K562 (cell line): ENCODE data around the gene ZNF358. TPM values are rescaled to one million over a fixed set of nuclear protein-coding genes. Genes with fewer than 3 reads are reported as not detected.

Experiments
- CXXC5 ChIP-seq: fragments of 250-450 bp; sonication (Bioruptor Pico); IDR thresholded peaks from 2 replicates; pipeline ENCODE4 v1.8.0; 2022; ENCODE audit warnings: inconsistent platforms, mild to moderate bottlenecking, moderate library complexity
- E2F5 ChIP-seq: sonication (generic); formaldehyde crosslinking; IDR thresholded peaks from 2 replicates; pipeline ENCODE4 v1.8.0; 2022; ENCODE audit warnings: mild to moderate bottlenecking, missing genetic modification reagents
- HMGXB4 ChIP-seq: sonication (generic); formaldehyde crosslinking; IDR thresholded peaks from 2 replicates; pipeline ENCODE4 v1.8.1; 2023; ENCODE audit warnings: mild to moderate bottlenecking, missing genetic modification reagents
- JUNB ChIP-seq: fragments of 450-650 bp; formaldehyde crosslinking; conservative IDR thresholded peaks from 2 replicates; pipeline ENCODE4 v1.4.0; 2020; ENCODE audit warnings: mild to moderate bottlenecking
- KLF13 ChIP-seq: fragments of 450-650 bp; IDR thresholded peaks from 2 replicates; pipeline ENCODE4 v1.6.1; 2016; ENCODE audit warnings: missing genetic modification characterization, low read depth, mild to moderate bottlenecking, missing compliant biosample characterization, moderate library complexity, borderline replicate concordance
- MEIS2 ChIP-seq: fragments of 450-650 bp; IDR thresholded peaks from 2 replicates; pipeline ENCODE4 v1.6.1; 2014; ENCODE audit warnings: mild to moderate bottlenecking; ENCODE audit not compliant: partially characterized antibody
- NEUROD1 ChIP-seq: fragments of 150-350 bp; IDR thresholded peaks from 2 replicates; pipeline ENCODE4 v1.6.1; 2014; ENCODE audit warnings: borderline replicate concordance, low read length, low read depth; ENCODE audit not compliant: partially characterized antibody
- POLR2G ChIP-seq: fragments of 200-400 bp; formaldehyde crosslinking; IDR thresholded peaks from 2 replicates; pipeline ENCODE4 v1.6.1; 2017; ENCODE audit warnings: low read depth, mild to moderate bottlenecking, antibody characterized with exemption, low read length, moderate library complexity
- RB1 ChIP-seq: fragments of 450-650 bp; IDR thresholded peaks from 2 replicates; pipeline ENCODE4 v1.6.1; 2017; ENCODE audit warnings: low read depth, mild to moderate bottlenecking
- RBFOX2 ChIP-seq: fragments of 200-400 bp; formaldehyde crosslinking; IDR thresholded peaks from 2 replicates; pipeline ENCODE4 v1.6.1; 2017; ENCODE audit warnings: low read depth, mild to moderate bottlenecking, low read length, moderate library complexity
- RBM22 ChIP-seq: fragments of 200-400 bp; formaldehyde crosslinking; IDR thresholded peaks from 2 replicates; pipeline ENCODE4 v1.6.1; 2018; ENCODE audit warnings: low read length, low read depth; ENCODE audit not compliant: poor library complexity, severe bottlenecking
- SOX6 ChIP-seq: fragments of 450-650 bp; IDR thresholded peaks from 2 replicates; pipeline ENCODE4 v1.6.1; 2014; ENCODE audit warnings: mild to moderate bottlenecking
- SUPT5H ChIP-seq: fragments of 450-650 bp; IDR thresholded peaks from 2 replicates; pipeline ENCODE4 v1.6.1; 2016
- TEAD1 ChIP-seq, 2 experiments: fragments of 450-650 bp in 1 of 2; sonication (generic) in 1 of 2; formaldehyde crosslinking; IDR thresholded peaks; 2 replicates each; pipeline versions ENCODE4 v1.4.0 to v1.8.0; 2020 to 2022; ENCODE audit warnings: mild to moderate bottlenecking in 2 of 2, missing genetic modification reagents in 1 of 2
- VEZF1 ChIP-seq: fragments of 200-800 bp; sonication (Bioruptor generic); IDR thresholded peaks from 2 replicates; pipeline ENCODE4 v1.6.1; 2017; ENCODE audit warnings: missing genetic modification characterization, missing compliant biosample characterization
- polyA plus RNA-seq, 8 experiments: library from polyadenylated mRNA; depleted of rRNA in 4 of 8; stranded (reverse) in 5 of 8; unstranded in 3 of 8; fragments of >200 nt; fragmentation: Nextera tagmentation in 2 of 8; fragmentation: Illumina TruSeq in 1 of 8; extraction: Ambion mirVana in 2 of 8; extraction: Trizol in 1 of 8; gene quantifications; 2 replicates each; pipeline versions ENCODE4 v1.2.1 to v1.2.3, GENCODE V29; 2011 to 2014; ENCODE audit warnings: inconsistent platforms in 1 of 8, missing spikeins in 1 of 8
- total RNA-seq, 7 experiments: library from RNA; depleted of rRNA in 6 of 7; stranded (reverse); fragments of >200 nt in 6 of 7; fragmentation: Illumina TruSeq in 2 of 7; extraction: Trizol in 2 of 7; gene quantifications; 2 replicates each; pipeline versions ENCODE4 v1.2.1 to v1.2.3, GENCODE V29; 2011 to 2021; ENCODE audit warnings: low replicate concordance in 1 of 7
- TF ChIP-seq, protein P1 (sequence below): sonication (generic); formaldehyde crosslinking; IDR thresholded peaks from 2 replicates; pipeline ENCODE4 v1.8.1; 2023; ENCODE audit warnings: mild to moderate bottlenecking, missing genetic modification reagents, moderate library complexity
- TF ChIP-seq, protein P2 (sequence below): fragments of 250-450 bp; sonication (Bioruptor Pico); IDR thresholded peaks from 2 replicates; pipeline ENCODE4 v1.4.0; 2020; ENCODE audit warnings: mild to moderate bottlenecking
- TF ChIP-seq, protein P3 (sequence below): fragments of 250-450 bp; sonication (Bioruptor Pico); IDR thresholded peaks from 2 replicates; pipeline ENCODE4 v1.8.0; 2021; ENCODE audit warnings: moderate library complexity, mild to moderate bottlenecking, inconsistent platforms

The ZNF358 gene
- total and polyA plus RNA-seq, 9 of the 15 experiments (the other 6 are each of a cell fraction or from before 2014, with no cell fraction given), result 0.04 to 17.2 (median 4.9) TPM

- TF ChIP-seq E2F5 (CRISPR knock-in tag), result no peak
- TF ChIP-seq KLF13 (tag), result no peak
- peak; percentile 47; the same call in 1 of the 2 replicates for TF ChIP-seq JUNB (CRISPR knock-in tag)
- peak; percentile 92 for TF ChIP-seq CXXC5 (CRISPR knock-in tag)
- peak; percentile 93 for TF ChIP-seq RBM22
- TF ChIP-seq, protein P1, sequence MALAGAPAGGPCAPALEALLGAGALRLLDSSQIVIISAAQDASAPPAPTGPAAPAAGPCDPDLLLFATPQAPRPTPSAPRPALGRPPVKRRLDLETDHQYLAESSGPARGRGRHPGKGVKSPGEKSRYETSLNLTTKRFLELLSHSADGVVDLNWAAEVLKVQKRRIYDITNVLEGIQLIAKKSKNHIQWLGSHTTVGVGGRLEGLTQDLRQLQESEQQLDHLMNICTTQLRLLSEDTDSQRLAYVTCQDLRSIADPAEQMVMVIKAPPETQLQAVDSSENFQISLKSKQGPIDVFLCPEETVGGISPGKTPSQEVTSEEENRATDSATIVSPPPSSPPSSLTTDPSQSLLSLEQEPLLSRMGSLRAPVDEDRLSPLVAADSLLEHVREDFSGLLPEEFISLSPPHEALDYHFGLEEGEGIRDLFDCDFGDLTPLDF (CRISPR knock-in tag), result peak; percentile 37; the same call in 1 of the 2 replicates
- TF ChIP-seq, protein P2, sequence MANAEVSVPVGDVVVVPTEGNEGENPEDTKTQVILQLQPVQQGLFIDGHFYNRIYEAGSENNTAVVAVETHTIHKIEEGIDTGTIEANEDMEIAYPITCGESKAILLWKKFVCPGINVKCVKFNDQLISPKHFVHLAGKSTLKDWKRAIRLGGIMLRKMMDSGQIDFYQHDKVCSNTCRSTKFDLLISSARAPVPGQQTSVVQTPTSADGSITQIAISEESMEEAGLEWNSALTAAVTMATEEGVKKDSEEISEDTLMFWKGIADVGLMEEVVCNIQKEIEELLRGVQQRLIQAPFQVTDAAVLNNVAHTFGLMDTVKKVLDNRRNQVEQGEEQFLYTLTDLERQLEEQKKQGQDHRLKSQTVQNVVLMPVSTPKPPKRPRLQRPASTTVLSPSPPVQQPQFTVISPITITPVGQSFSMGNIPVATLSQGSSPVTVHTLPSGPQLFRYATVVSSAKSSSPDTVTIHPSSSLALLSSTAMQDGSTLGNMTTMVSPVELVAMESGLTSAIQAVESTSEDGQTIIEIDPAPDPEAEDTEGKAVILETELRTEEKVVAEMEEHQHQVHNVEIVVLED (CRISPR knock-in tag), result peak; percentile 94
- 0 out of 2 replicates have a peak, but pooled peaks have one; percentile 20 for TF ChIP-seq HMGXB4 (CRISPR knock-in tag)
- TF ChIP-seq POLR2G, result peak; percentile 92
- TF ChIP-seq SOX6, result peak; percentile 46; the same call in 1 of the 2 replicates
- TF ChIP-seq RBFOX2, result peak; percentile 89
- TF ChIP-seq SUPT5H, result peak; percentile 80
- TF ChIP-seq VEZF1 (CRISPR knock-in tag), result peak; percentile 69
- peak; percentile 56 for TF ChIP-seq MEIS2
- peak; percentile 76 for TF ChIP-seq RB1
- TF ChIP-seq NEUROD1, result peak; percentile 43
- TF ChIP-seq, protein P3, sequence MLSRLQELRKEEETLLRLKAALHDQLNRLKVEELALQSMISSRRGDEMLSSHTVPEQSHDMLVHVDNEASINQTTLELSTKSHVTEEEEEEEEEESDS (CRISPR knock-in tag), result no peak
- TF ChIP-seq TEAD1 (CRISPR knock-in tag; IDR thresholded peaks at IDR 0.05), result no peak; a peak in 1 of 4 replicates
These were observed 27.1 kb upstream of the ZNF358 start, which contains the start of gene PEX11G (continued) for GRCh38 chr19:7488736-7489353.
